Right cardiac atrium (tissue), 5 donors: ENCODE data around the gene DTX1. TPM values are rescaled to one million over a fixed set of nuclear protein-coding genes. Genes with fewer than 3 reads are reported as not detected.
"Not testable (repeated sequence)": the region's sequence is repeated elsewhere in the genome, so short reads cannot be mapped to it uniquely, and the experiment has no call there.

Source experiments
- ATAC-seq, 2 donors: fragments of 200-7000 bp; cut with Tn5 transposase; one replicate each; pipeline versions ENCODE4 v1.8.0 to v1.9.1; 2020; ENCODE audit warnings: moderate library complexity in 2 of 2, mild to moderate bottlenecking in 1 of 2
- DNase-seq, 3 donors: peaks; one replicate each; pipeline ENCODE4 v3.0.0-alpha.2; 2020
- H3K27ac ChIP-seq: one replicate; pipeline ENCODE4 v1.5.1; 2013; ENCODE audit warnings: mild to moderate bottlenecking, low read length, control low read depth, moderate library complexity
- H3K27me3 ChIP-seq: one replicate; pipeline ENCODE4 v1.6.1; 2013; ENCODE audit not compliant: control insufficient read depth, insufficient read depth
- H3K4me1 ChIP-seq: one replicate; pipeline ENCODE4 v1.6.1; 2013; ENCODE audit warnings: low read length; ENCODE audit not compliant: control insufficient read depth, insufficient read depth
- H3K4me3 ChIP-seq: one replicate; pipeline ENCODE4 v1.5.1; 2013; ENCODE audit warnings: low read length, control low read depth
- H3K9me3 ChIP-seq: one replicate; pipeline ENCODE4 v1.6.1; 2013; ENCODE audit warnings: low read length; ENCODE audit not compliant: control insufficient read depth
- WGBS: extraction: QIAGEN DNeasy Blood & Tissue Kit; methylation state at CpG from one replicate; pipeline ENCODE4 v1.1.7; 2013; 5-methylcytosine and 5-hydroxymethylcytosine counted together
- intact Hi-C, 4 donors: fragments of 100-400 bp; cut with DNase I; formaldehyde crosslinking; loops; one replicate each; pipeline versions ENCODE4 v1.11.0 to v1.14.0; 2022 to 2023
- polyA plus RNA-seq: library from polyadenylated mRNA; stranded (reverse); fragments of 200-250 nt; gene quantifications from one replicate; pipeline ENCODE4 v1.2.3, GENCODE V29; 2013
- total RNA-seq, 4 donors: library from RNA; stranded (reverse); fragmentation: NEBNext Ultra II Directional; extraction: Animal tissue kit (Norgen Biotek cat#: 25700); gene quantifications; one replicate each; pipeline ENCODE4 v1.2.1, GENCODE V29; 2021
- donor health status: healthy with polysubstance abuse.
- donor health status: DM: no; HTN: yes; CAD: no.
- donor health status: DM: no; HTN: no; CAD: no.
- donor health status: DM: no; HTN: yes; CAD: no; lungs with severe emphysema.
- donor health status: DM: yes; HTN: yes; CAD: no.

The DTX1 gene
- total and polyA plus RNA-seq, 5 donors = 1.2 to 4.9 (median 3.1) TPM

DNA sequence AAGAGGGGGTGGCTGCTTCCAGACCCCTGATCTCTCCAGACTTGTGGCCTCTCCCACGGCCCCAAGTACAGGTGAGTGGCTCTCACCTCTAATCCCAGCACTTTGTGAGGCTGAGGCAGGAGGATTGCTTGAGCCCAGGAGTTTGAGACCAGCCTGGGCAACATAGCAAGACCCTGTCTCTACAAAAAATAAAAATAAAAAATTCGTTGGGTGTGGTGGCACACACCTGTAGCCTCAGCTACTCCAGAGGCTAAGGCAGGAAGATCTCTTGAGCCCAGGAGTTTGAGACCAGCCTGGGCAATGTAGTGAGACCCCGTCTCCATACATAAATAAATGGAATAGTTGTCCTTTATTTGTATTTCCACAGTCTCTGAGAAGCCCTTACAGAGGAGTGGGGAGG, 85.2 kb downstream of the DTX1 start:
- H3K27ac ChIP-seq, DNase-seq, H3K9me3 ChIP-seq, H3K27me3 ChIP-seq, H3K4me3 ChIP-seq, ATAC-seq, intact Hi-C loops, H3K4me1 ChIP-seq: not testable (repeated sequence)
- 72% methylated on average over 3 of the region's 3 CpGs for WGBS

DNA sequence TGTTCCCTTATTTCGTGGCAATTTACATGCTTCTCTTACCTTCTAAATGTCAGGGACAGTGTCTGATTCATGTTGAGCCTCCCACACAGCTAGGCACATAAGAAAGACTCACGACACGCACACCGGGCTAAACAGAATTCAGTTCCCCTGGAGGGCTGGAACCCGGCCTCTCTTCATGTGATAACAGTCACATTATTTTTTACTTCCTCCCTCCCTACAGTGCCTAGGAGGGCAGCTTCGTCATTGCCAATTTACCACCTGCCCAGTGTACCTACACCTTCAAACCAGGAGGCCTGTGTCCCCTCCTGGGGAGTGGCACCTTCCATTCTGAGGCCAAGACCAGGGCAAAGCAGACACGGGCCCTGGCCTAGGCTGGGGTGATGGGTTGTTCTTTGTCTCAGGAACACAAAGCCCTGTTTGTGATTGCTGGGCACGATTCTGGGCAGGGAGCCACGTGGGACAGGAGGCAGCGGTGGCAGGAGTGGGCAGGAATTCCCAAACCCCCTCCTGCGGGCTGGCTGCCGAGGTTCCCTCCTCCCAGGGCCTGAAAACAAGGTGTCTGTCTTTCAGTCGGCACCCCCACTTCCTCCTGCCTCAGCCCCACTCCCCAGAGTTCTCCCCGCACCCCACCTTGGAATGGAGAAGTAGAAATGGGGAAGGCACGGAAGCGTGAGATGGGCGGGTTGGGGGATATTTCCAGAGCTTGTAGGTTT, 85.8 kb downstream of the DTX1 start:
- Histone ChIP-seq H3K9me3 (no peaks in the 10 kb centered on the region), H3K4me1 (no peaks in the 10 kb centered on the region), H3K27ac (no peak overlapping the region), H3K4me3 (no peak overlapping the region), H3K27me3 (no peaks in the 10 kb centered on the region)
- ATAC-seq (peak; percentile 57 to 68), DNase-seq (peak in 2 of 3 donors; percentile 69 to 72)
- WGBS = 55% methylated on average over 17 of the region's 17 CpGs
- intact Hi-C loops = no loop called here

DNA sequence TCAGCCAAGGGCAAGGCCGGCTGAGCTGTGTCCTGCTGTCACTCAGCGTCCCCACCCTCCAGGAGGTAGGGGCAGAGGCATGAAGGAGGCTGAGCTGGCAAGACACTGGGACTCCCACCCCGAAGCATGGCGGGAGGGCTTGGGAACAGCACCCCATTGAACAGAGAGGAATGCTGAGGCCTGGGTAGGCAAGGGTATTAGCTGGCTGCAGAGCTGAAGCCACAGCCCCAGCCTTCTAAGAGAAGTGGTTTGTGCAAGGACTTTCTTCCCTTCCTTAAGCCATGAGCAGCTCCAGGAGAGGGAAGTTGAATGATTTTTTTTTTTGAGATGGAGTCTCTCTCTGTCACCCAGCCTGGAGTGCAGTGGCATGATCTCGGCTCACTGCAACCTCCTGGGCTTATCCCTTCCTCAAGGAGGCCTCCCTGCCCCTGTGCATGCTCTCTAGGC, 86.4 kb downstream of the DTX1 start:
- H3K9me3 ChIP-seq = no peaks in the 10 kb centered on the region
- intact Hi-C loops = no loop called here
- ATAC-seq = peak; percentile 14 to 41
- no peak overlapping the region for H3K4me3 ChIP-seq
- no peaks in the 10 kb centered on the region for H3K27me3 ChIP-seq
- no peak overlapping the region for H3K27ac ChIP-seq
- 68% methylated on average over 5 of the region's 5 CpGs for WGBS
- no peaks in the 10 kb centered on the region for H3K4me1 ChIP-seq
- no peak for DNase-seq

DNA sequence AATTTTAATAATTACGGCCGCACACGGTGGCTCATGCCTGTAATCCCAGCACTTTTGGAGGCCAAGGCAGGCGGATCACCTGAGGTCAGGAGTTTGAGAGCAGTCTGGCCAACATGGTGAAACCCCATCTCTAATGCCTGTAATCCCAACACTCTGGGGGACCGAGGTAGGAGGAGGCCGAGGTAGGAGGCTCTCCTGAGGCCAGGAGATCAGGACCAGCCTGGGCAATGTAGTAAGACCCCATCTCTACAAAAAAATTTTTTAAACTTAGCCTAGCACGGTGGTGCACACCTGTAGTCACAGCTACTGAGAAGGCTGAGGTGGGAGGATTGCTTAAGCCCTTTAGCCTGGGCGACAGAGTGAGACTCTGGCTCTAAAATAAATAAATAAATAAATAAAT, 87.4 kb downstream of the DTX1 start:
- H3K4me1 ChIP-seq = no peaks in the 10 kb centered on the region
- H3K9me3 ChIP-seq = no peaks in the 10 kb centered on the region
- no peaks in the 10 kb centered on the region for H3K27me3 ChIP-seq
- no peak for DNase-seq
- WGBS = 88% methylated on average over 8 of the region's 8 CpGs
- intact Hi-C loops = no loop called here
- no peak overlapping the region for H3K4me3 ChIP-seq
- ATAC-seq = no peak
- H3K27ac ChIP-seq = no peak overlapping the region

DNA sequence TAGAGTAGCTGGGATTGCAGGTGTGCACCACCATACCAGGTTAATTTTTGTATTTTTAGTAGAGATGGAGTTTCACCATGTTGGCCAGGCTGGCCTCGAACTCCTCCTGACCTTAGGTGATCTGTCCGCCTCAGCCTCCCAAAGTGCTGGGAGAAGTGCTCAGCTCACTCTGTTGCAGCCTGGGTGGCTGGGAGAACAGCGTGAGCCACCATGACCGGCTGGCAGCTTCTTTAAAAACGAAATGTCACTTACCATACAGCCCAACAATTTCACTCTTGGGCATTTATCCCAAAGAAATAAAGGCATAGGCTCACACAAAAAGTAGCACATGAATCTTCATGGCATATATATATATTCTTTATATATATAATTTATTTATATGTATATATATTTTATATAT, 88.3 kb downstream of the DTX1 start:
- DNase-seq (no peak), ATAC-seq (no peak)
- Histone ChIP-seq H3K4me3 (no peak overlapping the region), H3K9me3 (no peaks in the 10 kb centered on the region), H3K4me1 (no peaks in the 10 kb centered on the region), H3K27me3 (no peaks in the 10 kb centered on the region), H3K27ac (no peak overlapping the region)
- 70% methylated on average over 5 of the region's 5 CpGs for WGBS
- intact Hi-C loops = no loop called here

DNA sequence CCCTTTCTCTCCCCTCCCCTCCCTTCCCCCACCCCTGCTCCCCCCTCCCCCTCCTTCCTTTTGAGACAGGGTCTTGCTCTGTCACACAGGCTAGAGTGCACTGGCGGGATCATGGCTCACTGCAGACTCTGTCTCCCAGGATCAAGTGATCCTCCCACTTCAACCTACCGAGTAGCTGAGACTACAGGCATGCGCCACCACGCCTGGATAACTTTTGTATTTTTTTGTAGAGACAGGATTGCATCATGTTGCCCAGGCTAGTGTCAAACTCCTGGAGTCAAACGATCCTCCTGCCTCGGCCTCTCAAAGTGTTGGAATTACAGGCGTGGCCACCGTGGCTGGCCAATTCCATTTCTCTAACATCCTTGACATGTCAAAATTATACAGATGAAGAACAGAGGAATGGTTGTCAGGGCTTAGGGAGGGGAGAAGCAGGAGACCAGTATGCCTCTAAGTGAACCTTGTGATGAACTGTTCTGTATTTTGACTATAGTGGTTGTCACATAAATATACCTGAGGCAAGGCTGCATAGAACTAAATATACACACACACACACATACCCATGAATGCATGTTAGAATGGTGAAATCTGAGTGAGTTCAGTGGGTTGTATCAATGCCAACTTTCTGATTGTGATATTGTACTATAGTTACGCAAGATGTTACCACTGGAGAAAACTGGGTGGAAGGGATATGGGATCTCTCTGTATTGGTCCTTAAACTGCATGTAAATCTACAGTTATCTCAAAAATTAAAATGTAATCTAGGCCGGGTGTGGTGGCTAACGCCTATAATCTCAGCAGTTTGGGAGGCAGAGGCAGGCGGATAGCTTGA, 89.4 kb downstream of the DTX1 start:
- Histone ChIP-seq H3K4me3 (no peak overlapping the region), H3K27ac (no peak overlapping the region), H3K4me1 (no peaks in the 10 kb centered on the region), H3K9me3 (no peaks in the 10 kb centered on the region), H3K27me3 (no peaks in the 10 kb centered on the region)
- DNase-seq (no peak), ATAC-seq (no peak)
- intact Hi-C loops = no loop called here
- 77% methylated on average over 12 of the region's 12 CpGs for WGBS

DNA sequence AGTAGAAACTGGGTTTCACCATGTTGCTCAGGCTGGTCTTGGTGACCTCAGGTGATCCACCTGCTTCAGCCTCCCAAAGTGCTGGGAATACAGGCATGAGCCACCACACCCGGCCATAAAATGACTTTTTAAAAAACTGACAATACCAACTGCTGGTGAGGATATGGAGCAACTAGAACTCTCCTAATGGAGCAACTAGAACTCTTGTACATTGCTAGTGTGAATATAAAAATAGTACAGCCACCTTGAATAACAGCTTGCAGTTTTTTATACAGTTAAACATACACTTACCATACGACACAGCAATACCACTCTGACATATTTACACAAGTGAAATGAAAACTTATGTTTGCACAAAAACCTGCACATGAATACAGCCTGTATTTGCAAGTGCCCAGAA, 90.5 kb downstream of the DTX1 start:
- H3K27ac ChIP-seq = no peak overlapping the region
- H3K4me1 ChIP-seq = no peaks in the 10 kb centered on the region
- intact Hi-C loops = no loop called here
- H3K4me3 ChIP-seq = no peak overlapping the region
- ATAC-seq (no peak), DNase-seq (no peak)
- no peaks in the 10 kb centered on the region for H3K27me3 ChIP-seq
- 87% methylated on average over 2 of the region's 2 CpGs for WGBS
- no peaks in the 10 kb centered on the region for H3K9me3 ChIP-seq

Other genes starting within 250 kb of the DTX1 start
- gene OAS1, start 149.8 kb upstream of the DTX1 start, total RNA-seq = 10 to 100 TPM in 2 of 4 donors, 1 to 10 TPM in 2; 5.2 to 16.2 (median 12.2) TPM
- gene OAS1, start 149.8 kb upstream of the DTX1 start, polyA plus RNA-seq = 6.6 TPM
- gene OAS3, start 118.3 kb upstream of the DTX1 start, total RNA-seq = 10 to 100 TPM in 1 of 4 donors, 1 to 10 TPM in 3; 5.5 to 15.7 (median 7.9) TPM
- gene OAS3, start 118.3 kb upstream of the DTX1 start, polyA plus RNA-seq = 5.1 TPM
- gene OAS2, start 78.2 kb upstream of the DTX1 start, total RNA-seq = 10 to 100 TPM in 2 of 4 donors, 1 to 10 TPM in 2; 4.8 to 13.7 (median 9.8) TPM
- 4.1 TPM for gene OAS2, start 78.2 kb upstream of the DTX1 start, polyA plus RNA-seq
- not detected for gene RASAL1, start 79.0 kb downstream of the DTX1 start, total RNA-seq
- gene RASAL1, start 79.0 kb downstream of the DTX1 start, polyA plus RNA-seq = not detected
- gene CFAP73, start 93.0 kb downstream of the DTX1 start, total RNA-seq = not detected
- gene CFAP73, start 93.0 kb downstream of the DTX1 start, polyA plus RNA-seq = 0.09 TPM
- gene DDX54, start 128.7 kb downstream of the DTX1 start, total RNA-seq = 10 to 100 TPM; 27.5 to 36.1 (median 31.3) TPM
- gene DDX54, start 128.7 kb downstream of the DTX1 start, polyA plus RNA-seq = 17.2 TPM
- gene RITA1, start 129.0 kb downstream of the DTX1 start, total RNA-seq = 10 to 100 TPM; 10.1 to 15.5 (median 14.2) TPM
- gene RITA1, start 129.0 kb downstream of the DTX1 start, polyA plus RNA-seq = 11.6 TPM
- 10 to 100 TPM; 73.8 to 96.1 (median 76.6) TPM for gene TPCN1, start 164.7 kb downstream of the DTX1 start, total RNA-seq
- gene TPCN1, start 164.7 kb downstream of the DTX1 start, polyA plus RNA-seq = 43.1 TPM